IPS DF 19.7 (cell line): Measurements from ENCODE around the gene DOCK2.
A peak's percentile ranks its signal among the peaks of the same experiment; 100 is the strongest.
"Not testable (repeated sequence)": the region's sequence is repeated elsewhere in the genome, so short reads cannot be mapped to it uniquely, and the experiment has no call there.

ENCODE experiments used
- DNase-seq: peaks from one replicate; pipeline ENCODE4 v3.0.0-alpha.2; 2013; ENCODE audit warnings: low read depth, low spot score

DOCK2 gene

DNA sequence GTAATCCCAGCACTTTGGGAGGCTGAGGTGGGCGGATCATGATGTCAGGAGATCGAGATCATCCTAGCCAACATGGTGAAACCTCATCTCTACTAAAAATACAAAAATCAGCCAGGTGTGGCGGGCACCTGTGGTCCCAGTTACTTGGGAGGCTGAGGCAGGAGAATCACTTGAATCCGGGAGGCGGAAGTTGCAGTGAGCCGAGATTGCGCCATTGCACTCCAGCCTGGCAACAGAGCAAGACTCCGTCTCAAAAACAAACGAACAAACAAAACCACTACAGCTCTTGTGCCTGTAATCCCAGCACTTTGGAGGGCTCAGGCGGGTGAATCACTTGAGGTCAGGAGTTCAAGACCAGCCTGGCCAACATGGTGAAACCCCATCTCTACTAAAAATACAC, 457.3 kb downstream of the DOCK2 start:
- DNase-seq = not testable (repeated sequence)

DNA sequence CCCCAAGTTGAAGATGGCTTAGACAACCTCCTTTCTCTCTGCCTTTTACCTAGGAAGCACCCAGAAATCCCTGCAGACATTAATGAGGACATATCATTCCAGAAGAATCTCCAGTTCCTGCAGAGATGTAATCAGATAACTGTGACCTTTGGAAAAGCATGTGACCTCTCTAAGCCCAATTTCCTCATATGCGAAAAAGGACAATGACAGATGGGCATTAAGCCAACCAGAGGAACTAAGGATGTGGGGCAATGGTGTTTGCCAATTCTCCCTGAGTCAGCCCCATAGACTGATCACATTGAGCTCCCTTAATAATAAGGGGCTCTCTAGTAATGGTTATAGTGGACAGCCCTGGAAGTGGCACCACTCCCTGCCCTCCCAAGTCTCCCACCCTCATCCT, 458.6 kb downstream of the DOCK2 start:
- DNase-seq = no peak

DNA sequence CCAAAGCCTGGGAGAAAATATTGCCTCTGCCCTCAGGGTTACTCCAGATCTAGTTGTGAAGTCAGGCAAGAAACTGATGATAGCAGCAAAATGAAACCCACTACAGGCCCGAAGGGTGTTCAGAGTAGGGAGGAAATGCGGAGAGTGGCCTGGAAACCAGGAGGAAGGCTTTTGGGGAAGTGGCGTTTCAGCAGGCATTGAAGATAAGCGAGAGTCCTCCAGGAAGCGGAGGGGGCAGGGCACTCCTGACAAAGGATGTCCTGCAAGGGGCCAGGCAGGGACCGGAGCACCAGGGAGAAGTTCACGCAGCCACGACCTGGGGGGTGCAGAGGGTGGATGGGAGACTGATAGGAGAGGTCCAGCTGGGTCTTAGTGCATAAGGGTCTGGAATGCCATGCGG, 460.9 kb downstream of the DOCK2 start:
- DNase-seq = no peak

DNA sequence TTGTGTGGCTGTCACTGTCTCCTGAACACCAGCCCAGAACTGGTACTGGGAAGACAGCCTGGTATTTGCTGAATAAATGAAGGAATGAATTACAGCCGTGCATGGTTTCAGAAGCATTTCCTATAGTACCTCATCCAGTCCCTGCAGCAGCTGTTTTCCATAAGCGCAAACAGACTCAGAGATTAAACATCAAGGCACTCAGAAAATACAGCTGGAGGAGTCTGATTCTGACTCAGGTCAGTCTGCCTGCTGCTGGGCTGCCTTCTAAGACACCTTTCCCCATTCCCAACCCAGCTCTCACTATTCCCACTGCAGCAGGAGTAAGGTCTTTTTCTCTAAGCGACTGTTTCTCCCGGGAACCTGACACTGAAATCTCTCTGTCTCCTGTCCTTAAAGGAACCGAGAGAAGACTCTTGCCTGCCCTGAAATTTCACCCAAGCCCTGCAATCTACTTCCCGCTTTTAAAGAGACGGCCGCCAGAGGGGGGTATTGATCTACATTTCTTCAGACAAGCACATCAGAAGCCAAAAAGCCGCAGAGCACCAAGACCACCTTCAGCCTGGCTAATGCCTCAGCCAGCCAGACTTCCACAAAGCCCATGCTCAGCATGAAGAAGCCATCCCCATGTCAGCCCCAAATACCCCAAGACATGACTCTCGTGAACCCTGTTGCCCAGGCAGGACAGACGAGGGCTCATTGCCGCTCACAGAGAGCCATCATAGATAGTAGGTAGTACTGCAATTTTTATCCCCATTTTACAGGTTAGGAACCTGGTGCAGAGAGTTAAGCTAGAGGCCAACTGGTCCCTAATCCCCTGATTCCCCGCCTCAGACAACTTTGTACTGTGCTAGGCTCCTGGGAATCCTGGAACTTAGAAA, 463.2 kb downstream of the DOCK2 start:
- peak; percentile 70 for DNase-seq

DNA sequence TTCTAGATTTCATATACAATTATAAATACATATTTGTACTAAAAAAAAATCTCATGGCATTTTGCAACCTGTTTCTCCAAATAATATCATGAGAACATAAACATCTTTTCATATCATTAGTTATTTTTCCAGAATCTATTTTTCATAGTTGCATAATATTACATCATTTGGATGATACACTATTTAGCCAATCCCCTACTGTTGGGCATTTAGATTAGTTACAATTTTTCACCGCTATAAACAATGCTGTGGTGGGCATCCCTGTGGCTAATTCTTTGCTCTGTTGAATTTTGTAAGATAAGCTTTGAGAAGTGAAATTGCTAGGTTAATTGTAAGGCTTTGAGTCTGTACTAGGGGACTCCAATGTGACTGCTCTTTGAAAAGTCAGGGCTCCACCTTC, 466.4 kb downstream of the DOCK2 start:
- DNase-seq = no peak

DNA sequence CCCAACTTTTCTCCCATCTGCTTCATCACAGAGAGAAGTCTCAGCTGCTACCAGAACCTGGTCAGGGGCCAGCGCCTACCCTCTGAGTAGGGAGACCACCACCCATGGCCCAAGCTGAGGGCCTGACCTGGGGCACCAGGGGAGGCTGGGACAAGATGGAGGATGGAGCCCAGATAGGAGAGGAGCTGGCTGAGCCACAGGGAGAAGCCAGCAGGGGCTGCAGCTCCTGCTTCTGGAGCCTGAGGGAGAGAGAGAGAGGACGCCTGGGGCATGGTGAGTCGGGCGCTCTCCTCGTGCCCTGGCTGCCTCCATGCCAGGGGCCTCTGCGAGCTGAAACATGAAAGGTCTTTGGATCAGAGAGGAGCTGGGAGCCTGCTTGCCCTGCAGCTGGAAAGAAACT, 467.2 kb downstream of the DOCK2 start:
- DNase-seq = no peak

DNA sequence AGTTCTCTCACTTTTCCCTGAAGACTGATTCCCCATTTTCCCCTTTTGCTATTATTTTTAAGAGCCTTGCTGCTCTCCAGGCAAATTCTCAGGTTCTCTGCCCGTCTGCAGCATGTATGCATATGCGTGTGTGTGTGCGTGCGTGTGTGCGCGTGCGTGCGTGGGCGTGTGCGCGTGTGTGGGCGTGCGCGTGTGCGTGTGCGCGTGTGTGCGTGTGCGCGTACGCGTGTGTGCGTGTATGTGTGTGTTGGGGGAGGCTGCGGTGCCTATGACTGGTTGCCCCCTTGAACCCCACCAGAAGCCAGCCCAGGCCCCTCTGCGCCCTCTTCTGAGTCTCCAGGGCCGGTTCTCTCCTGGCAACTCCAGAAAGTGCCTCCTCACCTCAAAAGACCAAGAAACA, 467.6 kb downstream of the DOCK2 start:
- no peak for DNase-seq

DNA sequence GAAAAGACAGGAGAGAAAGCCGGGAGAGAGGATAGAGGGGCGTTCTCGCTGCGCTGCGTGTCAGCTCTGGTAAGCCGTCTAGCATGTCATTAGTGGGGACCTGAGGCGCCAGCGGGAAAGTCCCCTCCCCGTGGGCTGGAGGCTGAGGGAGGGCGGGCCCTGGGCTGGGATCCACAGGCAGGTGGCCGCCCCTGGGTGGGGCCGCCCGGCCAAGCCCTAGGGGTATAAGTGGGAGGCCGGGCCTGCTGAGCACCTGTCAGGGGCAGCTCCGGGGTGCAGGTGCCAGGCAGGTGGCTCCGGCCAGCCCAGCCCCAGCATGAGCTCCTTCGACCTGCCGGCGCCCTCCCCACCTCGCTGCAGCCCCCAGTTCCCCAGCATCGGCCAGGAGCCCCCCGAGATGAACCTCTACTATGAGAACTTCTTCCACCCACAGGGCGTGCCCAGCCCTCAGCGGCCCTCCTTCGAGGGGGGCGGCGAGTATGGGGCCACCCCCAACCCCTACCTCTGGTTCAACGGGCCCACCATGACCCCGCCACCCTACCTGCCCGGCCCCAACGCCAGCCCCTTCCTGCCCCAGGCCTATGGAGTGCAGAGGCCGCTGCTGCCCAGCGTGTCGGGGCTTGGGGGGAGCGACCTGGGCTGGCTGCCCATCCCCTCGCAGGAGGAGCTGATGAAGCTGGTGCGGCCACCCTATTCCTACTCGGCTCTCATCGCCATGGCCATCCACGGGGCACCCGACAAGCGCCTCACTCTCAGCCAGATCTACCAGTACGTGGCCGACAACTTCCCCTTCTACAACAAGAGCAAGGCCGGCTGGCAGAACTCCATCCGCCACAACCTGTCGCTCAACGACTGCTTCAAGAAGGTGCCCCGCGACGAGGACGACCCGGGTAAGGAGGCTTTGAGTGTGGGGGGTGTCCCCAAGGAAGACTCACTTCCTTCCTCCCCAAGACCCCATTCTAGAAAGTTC, 468.9 kb downstream of the DOCK2 start, which contains the start of gene FOXI1:
Gene FOXI1 (plus strand): TSS at position 256 of the 970 bp plus-strand sequence. CDS start 61 bp downstream, at position 317.
- no peak for DNase-seq

DNA sequence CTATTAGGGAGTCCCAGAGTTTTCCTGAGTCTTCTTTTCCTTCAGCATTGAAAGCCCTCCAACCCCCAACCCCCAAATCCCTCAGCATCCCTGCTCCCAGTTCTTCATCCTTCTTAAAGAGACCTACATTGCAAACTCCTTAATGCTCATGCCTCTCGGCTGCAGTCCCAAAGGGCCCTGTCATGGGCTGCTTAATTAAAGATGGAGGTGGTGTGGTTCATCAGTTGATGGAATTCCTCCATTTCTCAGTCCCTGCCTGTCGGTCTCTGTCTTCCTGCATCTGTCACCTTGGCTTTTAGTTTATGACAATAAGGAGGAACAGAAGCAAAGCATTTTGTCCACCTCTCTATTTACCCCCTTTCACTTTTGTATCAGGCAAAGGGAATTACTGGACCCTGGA, 470.6 kb downstream of the DOCK2 start:
- DNase-seq = no peak

DNA sequence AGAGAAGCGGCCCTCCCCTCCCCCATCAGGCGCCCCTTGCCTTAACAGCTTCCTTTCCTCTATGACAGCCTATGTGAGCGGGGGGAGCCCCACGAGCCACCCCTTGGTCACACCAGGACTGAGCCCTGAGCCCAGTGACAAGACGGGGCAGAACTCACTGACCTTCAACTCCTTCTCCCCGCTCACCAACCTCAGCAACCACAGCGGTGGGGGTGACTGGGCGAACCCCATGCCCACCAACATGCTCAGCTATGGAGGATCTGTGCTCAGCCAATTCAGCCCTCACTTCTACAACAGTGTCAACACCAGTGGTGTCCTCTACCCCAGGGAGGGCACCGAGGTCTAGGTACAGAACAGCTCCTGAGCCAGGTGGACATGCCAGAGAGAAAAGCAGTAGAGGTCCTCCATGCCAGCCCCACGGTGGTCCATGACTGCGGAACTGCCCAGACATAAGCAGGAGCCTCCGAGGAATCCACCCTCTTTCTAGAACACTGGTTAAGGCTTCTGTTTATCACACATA, 471.3 kb downstream of the DOCK2 start:
- no peak for DNase-seq

DNA sequence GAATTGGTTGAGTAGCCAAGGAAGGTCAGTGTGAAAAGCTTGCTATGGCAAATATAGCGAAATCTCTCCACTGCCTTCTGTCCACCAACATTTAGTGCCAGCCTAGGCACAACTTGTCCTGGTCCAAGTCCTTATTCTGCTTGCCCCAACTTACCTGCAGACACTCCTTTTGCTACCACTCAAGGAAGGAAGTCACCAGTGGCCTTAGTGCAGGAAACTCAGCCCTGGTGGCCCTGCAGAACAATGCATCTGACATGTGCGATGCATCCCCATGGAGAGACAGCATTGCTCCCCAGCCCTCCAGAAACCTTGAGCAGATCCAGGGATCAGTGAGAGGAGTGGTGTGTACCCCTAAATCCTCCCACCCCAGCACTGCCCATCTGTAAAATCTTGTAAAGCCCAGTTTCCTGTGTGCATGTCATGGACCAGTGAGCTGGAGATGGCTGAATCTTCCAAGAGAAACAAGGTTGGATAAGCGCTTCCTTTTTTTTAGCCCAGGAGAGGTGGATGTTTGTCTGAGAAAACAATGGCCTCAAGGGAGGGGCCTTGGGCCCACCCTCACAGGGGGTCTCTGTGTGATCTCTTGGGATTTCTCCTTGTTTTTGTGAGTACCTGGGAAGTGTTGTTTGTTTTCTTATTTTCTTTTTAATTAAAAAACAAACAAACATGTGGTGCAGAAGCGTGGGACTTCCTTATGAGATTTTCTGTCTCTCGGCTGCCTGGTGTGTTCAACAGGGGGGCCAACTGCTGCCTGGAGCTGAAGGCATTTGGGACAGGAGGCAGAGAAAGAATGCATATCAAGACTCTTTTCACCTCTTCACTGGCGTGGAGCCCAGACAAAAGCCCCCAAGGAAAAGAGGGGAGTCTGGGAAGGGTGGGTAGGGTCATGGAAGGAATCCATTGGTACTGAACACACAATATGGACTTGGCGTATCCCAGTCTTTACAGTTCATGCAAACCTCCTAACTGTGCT, 472.3 kb downstream of the DOCK2 start:
- DNase-seq = no peak

DNA sequence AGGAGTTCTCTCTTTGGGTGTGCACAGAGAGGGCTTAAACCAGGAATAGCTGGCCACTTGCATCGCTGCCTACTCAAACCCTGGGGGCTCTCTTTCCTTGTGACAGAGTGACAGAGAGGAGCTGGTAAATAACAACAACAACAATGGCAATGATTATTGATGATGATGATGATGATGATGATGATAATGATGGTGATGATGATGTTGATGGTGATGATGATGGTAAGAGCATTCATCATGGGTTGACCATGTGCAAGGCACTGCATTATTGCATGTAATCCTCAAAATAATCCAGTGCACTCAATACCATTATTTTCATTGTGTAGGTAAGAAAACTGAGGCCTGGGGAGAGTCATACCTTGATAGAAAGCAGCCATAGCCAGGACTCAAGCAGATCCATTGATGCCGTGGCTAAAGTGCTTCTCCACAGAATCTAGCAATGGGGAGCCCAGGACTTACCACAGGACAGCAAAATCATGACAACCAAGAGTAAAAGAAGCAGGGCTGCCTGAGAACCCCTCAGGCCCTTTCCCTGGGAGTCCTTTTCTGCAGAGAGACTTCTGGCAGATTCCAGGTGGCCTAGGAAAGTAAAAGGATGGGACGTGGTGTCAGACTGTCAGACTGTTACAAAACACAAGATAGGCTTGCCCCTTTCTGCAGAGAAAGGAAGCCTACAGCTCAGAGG, 473.5 kb downstream of the DOCK2 start:
- no peak for DNase-seq

DNA sequence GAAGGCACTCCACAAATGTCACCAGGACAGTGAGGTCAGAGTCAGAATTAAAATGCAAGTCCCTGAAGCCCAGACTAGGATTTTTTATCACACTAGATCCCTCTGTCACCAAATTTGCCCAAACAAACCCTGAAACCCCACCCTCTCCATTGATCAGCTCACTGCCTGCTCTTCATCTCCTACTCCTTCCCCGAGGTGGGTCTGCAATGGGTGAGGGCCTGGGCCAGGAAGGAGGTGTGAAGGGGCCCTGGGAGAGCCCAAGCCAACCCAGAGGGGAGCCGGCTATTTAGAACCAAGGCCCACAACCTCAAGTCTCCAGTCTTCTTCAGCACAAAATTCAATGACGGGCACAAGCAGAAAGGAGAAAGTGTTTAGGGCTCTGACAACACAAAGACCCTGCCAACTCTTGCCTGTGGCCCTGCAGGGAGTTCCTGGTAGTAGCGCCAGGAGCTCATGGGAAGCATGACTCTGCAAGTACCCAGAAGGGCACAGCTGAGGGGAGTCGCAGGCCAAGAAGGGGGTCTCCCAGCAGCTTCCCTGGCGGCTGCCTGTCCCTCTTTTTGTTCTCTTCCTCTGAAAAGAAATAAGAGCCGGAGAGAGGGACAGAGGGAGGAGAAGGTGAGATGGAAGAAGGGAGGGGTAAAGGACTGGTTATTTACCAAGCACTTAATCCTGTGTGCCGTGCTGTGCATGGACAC, 474.2 kb downstream of the DOCK2 start:
- no peak for DNase-seq

DNA sequence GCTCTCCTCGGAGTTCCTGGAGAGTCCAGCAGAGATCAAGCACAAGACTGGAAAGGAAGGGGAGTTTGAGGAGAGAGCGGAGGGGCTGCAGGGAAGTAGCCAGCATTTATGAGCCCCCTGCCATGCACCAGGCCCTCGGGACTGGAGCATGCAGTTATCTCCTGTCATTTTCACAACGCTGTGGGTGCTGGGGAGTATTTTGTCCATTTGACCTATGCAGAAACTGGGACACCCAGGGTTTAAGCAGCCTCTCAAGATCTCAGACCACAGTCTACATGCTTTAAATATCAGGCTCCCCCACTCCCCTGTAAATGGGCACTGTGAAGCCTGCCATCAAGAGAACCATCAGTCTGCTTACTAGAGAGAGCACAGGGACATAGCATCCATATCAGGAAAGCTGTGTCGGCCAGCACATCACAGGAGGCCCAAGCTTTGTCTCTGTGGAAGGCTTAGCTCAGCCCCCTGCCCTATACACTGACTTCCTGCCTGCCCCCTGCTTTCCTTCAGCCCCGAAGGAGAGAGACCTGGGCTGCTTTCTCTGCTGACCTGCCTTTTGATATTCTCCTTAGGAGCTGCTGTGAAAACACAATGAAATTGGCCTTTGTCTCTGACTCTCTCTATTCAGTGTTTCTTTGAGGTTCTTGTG, 475.9 kb downstream of the DOCK2 start:
- DNase-seq = no peak

DNA sequence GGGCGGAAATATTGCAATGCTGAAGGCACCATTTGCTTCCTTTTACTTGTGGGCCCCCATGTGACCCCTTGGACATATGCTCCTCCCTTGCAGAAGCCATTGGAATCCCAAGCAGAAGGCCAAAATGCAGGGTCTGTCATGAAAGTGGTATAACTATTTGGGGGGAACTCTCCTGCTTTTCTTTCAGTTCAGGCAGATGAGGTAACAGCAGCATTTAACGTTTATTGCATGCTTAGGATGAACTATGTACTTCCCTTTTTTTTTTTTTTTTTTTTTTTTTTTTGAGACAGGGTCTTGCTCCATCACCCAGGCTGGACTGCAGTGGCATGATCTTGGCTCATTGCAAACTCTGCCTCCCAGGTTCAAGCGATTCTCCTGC, 476.4 kb downstream of the DOCK2 start:
- no peak for DNase-seq

DNA sequence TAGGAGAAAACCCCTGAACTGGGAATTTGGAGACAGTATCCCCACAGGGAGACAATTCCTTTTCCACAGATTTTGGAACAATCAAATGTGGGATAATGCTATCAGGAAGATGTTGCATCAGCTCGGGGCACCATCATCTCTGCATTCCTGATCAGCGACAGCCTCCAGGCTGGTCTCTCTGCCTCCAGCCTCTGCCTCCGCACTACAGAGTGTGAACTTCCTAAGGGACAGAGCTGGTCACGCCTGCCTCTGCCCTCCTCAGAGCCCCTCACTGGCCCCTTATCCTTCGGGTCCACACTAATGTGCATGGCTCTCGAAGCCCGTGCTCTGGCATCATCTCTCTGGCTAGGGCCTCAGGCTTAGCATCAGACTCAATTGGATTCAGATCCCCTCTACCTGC, 477.2 kb downstream of the DOCK2 start:
- DNase-seq = no peak

DNA sequence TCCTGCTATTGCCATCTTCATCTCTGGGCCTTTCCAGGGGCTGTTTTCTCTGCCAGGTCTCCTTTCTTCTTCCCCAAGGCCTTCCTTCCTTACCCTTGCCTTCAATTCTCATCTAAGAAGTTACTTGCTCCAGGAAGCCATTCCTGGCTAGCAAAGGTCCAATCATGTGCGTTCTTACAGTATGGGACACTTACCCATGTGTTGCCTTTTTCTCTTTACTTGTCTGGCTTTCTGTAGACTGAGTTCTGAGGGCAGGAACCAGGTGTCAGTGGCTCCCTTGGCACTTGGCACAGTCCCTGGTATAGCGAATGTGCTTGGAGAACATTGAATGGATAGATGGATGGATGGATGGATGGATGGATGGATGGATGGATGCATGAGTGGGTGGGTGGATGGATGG, 478.9 kb downstream of the DOCK2 start:
- no peak for DNase-seq

DNA sequence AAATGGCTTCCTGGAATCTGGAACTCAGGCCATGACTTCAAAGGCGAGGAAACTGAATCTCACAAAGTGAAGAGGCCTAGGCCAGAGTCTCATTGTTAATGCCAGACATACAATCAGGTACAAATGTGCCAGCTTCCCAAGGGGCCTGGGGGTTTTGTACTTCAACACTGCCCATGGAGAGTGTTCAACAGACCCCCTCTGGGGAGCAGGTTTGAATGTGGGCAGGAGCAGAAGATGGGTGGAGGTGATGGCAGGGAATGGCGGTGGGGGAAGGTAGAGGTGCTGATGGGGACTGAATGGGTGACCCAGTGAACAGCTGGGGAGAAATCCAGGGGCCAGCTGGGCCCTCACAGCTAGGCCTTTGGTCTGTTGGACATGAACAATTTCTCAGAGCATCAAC, 480.7 kb downstream of the DOCK2 start:
- DNase-seq = no peak

DNA sequence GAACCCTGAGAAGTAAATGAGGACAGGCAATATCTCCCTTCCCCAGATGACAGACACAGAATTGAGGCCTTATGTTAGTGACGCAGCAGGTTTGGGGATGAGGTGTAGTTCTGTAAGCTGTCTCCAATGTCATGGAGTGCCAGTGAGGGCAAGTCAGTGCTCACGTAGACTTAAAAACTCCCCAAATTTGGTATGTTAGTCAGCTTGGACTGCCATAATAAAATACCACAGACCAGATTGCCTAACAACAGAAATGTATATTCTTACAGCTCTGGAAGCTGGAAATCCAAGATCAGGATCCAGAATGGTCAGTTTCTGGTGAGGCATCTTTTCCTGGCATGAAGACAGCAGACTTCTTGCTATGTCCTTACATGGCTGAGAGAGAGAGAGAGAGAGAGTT, 483.5 kb downstream of the DOCK2 start:
- DNase-seq = no peak
